ENCODE data around the gene CLEC3A.

CLEC3A gene

GRCh38 chr16:78072275-78072674, 49.9 kb downstream of the CLEC3A start:
- H3K4me1 ChIP-seq (ENCODE audit: control insufficient read depth in 1 of 2, insufficient read depth in 1 of 2, low read depth in 1 of 2, low read length in 1 of 2) = no peaks in the 10 kb centered on the region
- H3K4me3 ChIP-seq (ENCODE audit: low read depth in 1 of 2, low read length in 1 of 2) = no peak overlapping the region
- TF ChIP-seq, protein P1, sequence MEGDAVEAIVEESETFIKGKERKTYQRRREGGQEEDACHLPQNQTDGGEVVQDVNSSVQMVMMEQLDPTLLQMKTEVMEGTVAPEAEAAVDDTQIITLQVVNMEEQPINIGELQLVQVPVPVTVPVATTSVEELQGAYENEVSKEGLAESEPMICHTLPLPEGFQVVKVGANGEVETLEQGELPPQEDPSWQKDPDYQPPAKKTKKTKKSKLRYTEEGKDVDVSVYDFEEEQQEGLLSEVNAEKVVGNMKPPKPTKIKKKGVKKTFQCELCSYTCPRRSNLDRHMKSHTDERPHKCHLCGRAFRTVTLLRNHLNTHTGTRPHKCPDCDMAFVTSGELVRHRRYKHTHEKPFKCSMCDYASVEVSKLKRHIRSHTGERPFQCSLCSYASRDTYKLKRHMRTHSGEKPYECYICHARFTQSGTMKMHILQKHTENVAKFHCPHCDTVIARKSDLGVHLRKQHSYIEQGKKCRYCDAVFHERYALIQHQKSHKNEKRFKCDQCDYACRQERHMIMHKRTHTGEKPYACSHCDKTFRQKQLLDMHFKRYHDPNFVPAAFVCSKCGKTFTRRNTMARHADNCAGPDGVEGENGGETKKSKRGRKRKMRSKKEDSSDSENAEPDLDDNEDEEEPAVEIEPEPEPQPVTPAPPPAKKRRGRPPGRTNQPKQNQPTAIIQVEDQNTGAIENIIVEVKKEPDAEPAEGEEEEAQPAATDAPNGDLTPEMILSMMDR (IDR thresholded peaks at IDR 0.05) = no peak
- no peak overlapping the region for H3K27ac ChIP-seq
- H3K27me3 ChIP-seq = peaks cover 30% of the 10 kb centered on the region
- H3K9me3 ChIP-seq = no peaks in the 10 kb centered on the region
- no peaks in the 10 kb centered on the region for H3K36me3 ChIP-seq

- TF ChIP-seq, protein P1 (IDR thresholded peaks at IDR 0.05) = no peak
- Histone ChIP-seq H3K4me1 (ENCODE audit: control insufficient read depth in 1 of 2, insufficient read depth in 1 of 2, low read depth in 1 of 2, low read length in 1 of 2) (no peaks in the 10 kb centered on the region), H3K36me3 (no peaks in the 10 kb centered on the region), H3K4me3 (ENCODE audit: low read depth in 1 of 2, low read length in 1 of 2) (no peak overlapping the region), H3K9me3 (no peaks in the 10 kb centered on the region), H3K27me3 (peaks cover 30% of the 10 kb centered on the region), H3K27ac (no peak overlapping the region)
Measured at GRCh38 chr16:78075800-78076199, 53.5 kb downstream of the CLEC3A start.

DNA sequence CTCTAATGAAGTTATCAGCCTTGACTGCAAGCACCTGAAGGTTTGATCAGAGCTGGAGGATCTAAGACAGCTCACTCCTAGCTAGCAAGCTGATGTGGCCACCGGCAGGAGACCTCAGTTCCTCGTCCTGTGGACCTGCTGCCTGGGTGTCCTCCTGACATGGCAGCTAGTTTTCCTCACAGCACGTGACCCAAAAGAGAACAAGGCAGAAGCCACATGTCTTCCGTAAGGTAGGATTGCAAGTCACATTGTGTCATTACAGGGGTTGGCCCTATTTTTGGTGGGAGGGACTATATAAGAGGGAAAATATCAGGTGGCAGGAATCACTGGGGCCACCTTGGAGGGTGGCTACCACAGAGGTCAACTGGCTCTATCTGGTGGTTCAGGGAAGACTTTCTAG, 59.0 kb downstream of the CLEC3A start:
- no peaks in the 10 kb centered on the region for H3K27me3 ChIP-seq

More for the DNA sequence above, 59.0 kb downstream of the CLEC3A start:
- TF ChIP-seq, protein P1 (IDR thresholded peaks at IDR 0.05) = no peak
- no peaks in the 10 kb centered on the region for H3K36me3 ChIP-seq
- H3K27ac ChIP-seq = no peak overlapping the region
- H3K4me3 ChIP-seq (ENCODE audit: low read depth in 1 of 2, low read length in 1 of 2) = no peak overlapping the region
- H3K4me1 ChIP-seq (ENCODE audit: control insufficient read depth in 1 of 2, insufficient read depth in 1 of 2, low read depth in 1 of 2, low read length in 1 of 2) = no peaks in the 10 kb centered on the region
- no peaks in the 10 kb centered on the region for H3K9me3 ChIP-seq

Measured in neutrophil (primary cell).